ENCODE data around the gene SLC44A5.

Gene SLC44A5

GRCh38 chr1:75587692-75588091, 23.2 kb downstream of the SLC44A5 start:
- H3K9me3 ChIP-seq (ENCODE audit: severe bottlenecking): no peaks in the 10 kb centered on the region
- no peak for TF ChIP-seq CTCF (IDR thresholded peaks at IDR 0.05; ENCODE audit: low read depth, low read length)
- no peak for DNase-seq

GRCh38 chr1:75583282-75583681, 27.6 kb downstream of the SLC44A5 start:
- H3K27me3 ChIP-seq (ENCODE audit: insufficient read depth, low read depth, severe bottlenecking): no peaks in the 10 kb centered on the region
- H3K27ac ChIP-seq: no peak overlapping the region
- no peak for DNase-seq
- TF ChIP-seq CTCF (IDR thresholded peaks at IDR 0.05; ENCODE audit: low read depth, low read length): no peak
- no peaks in the 10 kb centered on the region for H3K36me3 ChIP-seq
- no peak overlapping the region for H3K4me3 ChIP-seq (ENCODE audit: low read depth, low read length)
- no peaks in the 10 kb centered on the region for H3K9me3 ChIP-seq (ENCODE audit: severe bottlenecking)

More at GRCh38 chr1:75587692-75588091, 23.2 kb downstream of the SLC44A5 start:
- no peaks in the 10 kb centered on the region for H3K36me3 ChIP-seq
- no peak overlapping the region for H3K27ac ChIP-seq
- no peak overlapping the region for H3K4me3 ChIP-seq (ENCODE audit: low read depth, low read length)
- no peaks in the 10 kb centered on the region for H3K27me3 ChIP-seq (ENCODE audit: insufficient read depth, low read depth, severe bottlenecking)

- DNase-seq: no peak
- Histone ChIP-seq H3K27me3 (ENCODE audit: insufficient read depth, low read depth, severe bottlenecking) (no peaks in the 10 kb centered on the region), H3K27ac (no peak overlapping the region), H3K36me3 (no peaks in the 10 kb centered on the region), H3K9me3 (ENCODE audit: severe bottlenecking) (no peaks in the 10 kb centered on the region), H3K4me3 (ENCODE audit: low read depth, low read length) (no peak overlapping the region)
- no peak for TF ChIP-seq CTCF (IDR thresholded peaks at IDR 0.05; ENCODE audit: low read depth, low read length)
Measured at GRCh38 chr1:75582725-75583261, 28.1 kb downstream of the SLC44A5 start.

GRCh38 chr1:75579046-75579445, 31.9 kb downstream of the SLC44A5 start:
- H3K4me3 ChIP-seq (ENCODE audit: low read depth, low read length): no peak overlapping the region
- H3K36me3 ChIP-seq: no peaks in the 10 kb centered on the region
- H3K27ac ChIP-seq: no peak overlapping the region
- H3K9me3 ChIP-seq (ENCODE audit: severe bottlenecking): no peaks in the 10 kb centered on the region
- no peaks in the 10 kb centered on the region for H3K27me3 ChIP-seq (ENCODE audit: insufficient read depth, low read depth, severe bottlenecking)
- no peak for DNase-seq
- TF ChIP-seq CTCF (IDR thresholded peaks at IDR 0.05; ENCODE audit: low read depth, low read length): no peak

- no peak overlapping the region for H3K27ac ChIP-seq
- no peaks in the 10 kb centered on the region for H3K9me3 ChIP-seq (ENCODE audit: severe bottlenecking)
- TF ChIP-seq CTCF (IDR thresholded peaks at IDR 0.05; ENCODE audit: low read depth, low read length): no peak
- H3K27me3 ChIP-seq (ENCODE audit: insufficient read depth, low read depth, severe bottlenecking): no peaks in the 10 kb centered on the region
- no peak overlapping the region for H3K4me3 ChIP-seq (ENCODE audit: low read depth, low read length)
- DNase-seq: no peak
- H3K36me3 ChIP-seq: no peaks in the 10 kb centered on the region
Measured at GRCh38 chr1:75575837-75576236, 35.1 kb downstream of the SLC44A5 start.

GRCh38 chr1:75567191-75567590, 43.7 kb downstream of the SLC44A5 start:
- H3K27ac ChIP-seq: no peak overlapping the region

More at GRCh38 chr1:75567191-75567590, 43.7 kb downstream of the SLC44A5 start:
- DNase-seq: no peak
- H3K4me3 ChIP-seq (ENCODE audit: low read depth, low read length): no peak overlapping the region
- H3K27me3 ChIP-seq (ENCODE audit: insufficient read depth, low read depth, severe bottlenecking): no peaks in the 10 kb centered on the region
- H3K36me3 ChIP-seq: no peaks in the 10 kb centered on the region
- H3K9me3 ChIP-seq (ENCODE audit: severe bottlenecking): no peaks in the 10 kb centered on the region
- no peak for TF ChIP-seq CTCF (IDR thresholded peaks at IDR 0.05; ENCODE audit: low read depth, low read length)
